Activated naive CD4-positive, alpha-beta T cell treated with anti-CD3 and anti-CD28 coated beads, Interleukin-2, amount 10 ng/mL, durations not matched to agents 7 days and 5 days (primary cell): ENCODE measurements around the gene CASP8AP2.
"Not testable (repeated sequence)": the region's sequence is repeated elsewhere in the genome, so short reads cannot be mapped to it uniquely, and the experiment has no call there.

Experiments
- CTCF ChIA-PET: fragments of 350-600 bp; sonication (Branson Sonifier 250); formaldehyde crosslinking; loops from one replicate; lab custom pipeline; 2021; ENCODE audit warnings: antibody characterized with exemption; lab: Charles Lee
- DNase-seq: peaks from one replicate; pipeline ENCODE4 v3.0.0-alpha.2; 2020
- H3K27ac Mint-ChIP-seq: one replicate; pipeline ENCODE4 v1.8.0; 2021; ENCODE audit warnings: mild to moderate bottlenecking, moderate library complexity, mixed read lengths
- H3K27me3 Mint-ChIP-seq: one replicate; pipeline ENCODE4 v1.8.0; 2021; ENCODE audit warnings: mild to moderate bottlenecking, mixed read lengths
- H3K36me3 Mint-ChIP-seq: one replicate; pipeline ENCODE4 v1.8.0; 2021; ENCODE audit warnings: mixed read lengths
- H3K4me1 Mint-ChIP-seq: one replicate; pipeline ENCODE4 v1.8.0; 2021; ENCODE audit warnings: mixed read lengths
- H3K4me3 Mint-ChIP-seq: one replicate; pipeline ENCODE4 v1.8.0; 2021; ENCODE audit warnings: mild to moderate bottlenecking, moderate library complexity, mixed read lengths
- H3K9me3 Mint-ChIP-seq: one replicate; pipeline ENCODE4 v1.8.0; 2021; ENCODE audit warnings: mixed read lengths

The CASP8AP2 gene

DNA sequence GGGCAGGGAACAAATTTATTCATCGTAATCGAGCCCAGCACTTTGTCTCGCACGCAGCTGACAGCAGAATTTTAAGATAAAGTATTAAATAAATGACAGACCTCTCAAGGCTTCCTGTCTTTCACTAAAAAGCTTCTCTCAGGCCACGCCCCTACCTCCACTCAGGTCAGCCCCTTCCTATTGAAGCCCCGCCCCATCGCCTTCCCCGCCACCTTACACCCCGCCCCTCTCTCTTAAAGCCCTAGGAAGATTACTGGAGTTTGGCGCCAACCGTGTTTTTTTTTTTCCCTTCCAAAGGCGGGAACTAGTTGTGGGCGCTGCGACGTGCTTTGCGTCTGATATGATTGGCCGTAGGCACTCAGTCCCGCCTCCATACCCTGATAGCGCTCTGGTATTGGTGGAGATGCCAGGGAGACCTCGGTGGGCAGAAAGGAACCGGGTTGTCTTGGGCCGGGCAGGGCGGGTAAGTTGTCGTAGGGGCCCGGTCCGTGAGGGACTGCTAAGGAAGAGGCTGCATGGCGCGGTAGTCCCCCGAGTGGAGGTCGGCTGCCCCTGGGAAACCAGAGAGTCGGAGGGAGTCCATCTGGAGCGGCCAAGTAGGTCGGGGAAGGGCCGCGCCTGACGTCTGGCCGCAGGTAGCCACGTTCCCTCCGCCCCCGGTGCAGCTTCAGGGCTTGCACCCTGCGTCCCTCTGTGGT is at the start of gene CASP8AP2:
Gene CASP8AP2, plus strand, starts transcription at position 409 of the 698 bp plus-strand sequence.
- CTCF ChIA-PET, result interaction anchor here (0.6 to 1.6 kb wide), 4 partner anchors 10 to 648 kb away, joined by 3 to 7 read pairs (median 4); partner anchors contain the start of gene MDN1
- H3K9me3 Mint-ChIP-seq, result no peaks in the 10 kb centered on the region
- DNase-seq, result peak; percentile 97
- peaks cover 38% of the 10 kb centered on the region for H3K36me3 Mint-ChIP-seq
- H3K4me1 Mint-ChIP-seq, result peaks cover 38% of the 10 kb centered on the region
- peak within 1 kb of the TSS; percentile 99 for H3K4me3 Mint-ChIP-seq
- H3K27me3 Mint-ChIP-seq, result no peaks in the 10 kb centered on the region
- peak within 1 kb of the TSS; percentile 99 for H3K27ac Mint-ChIP-seq

DNA sequence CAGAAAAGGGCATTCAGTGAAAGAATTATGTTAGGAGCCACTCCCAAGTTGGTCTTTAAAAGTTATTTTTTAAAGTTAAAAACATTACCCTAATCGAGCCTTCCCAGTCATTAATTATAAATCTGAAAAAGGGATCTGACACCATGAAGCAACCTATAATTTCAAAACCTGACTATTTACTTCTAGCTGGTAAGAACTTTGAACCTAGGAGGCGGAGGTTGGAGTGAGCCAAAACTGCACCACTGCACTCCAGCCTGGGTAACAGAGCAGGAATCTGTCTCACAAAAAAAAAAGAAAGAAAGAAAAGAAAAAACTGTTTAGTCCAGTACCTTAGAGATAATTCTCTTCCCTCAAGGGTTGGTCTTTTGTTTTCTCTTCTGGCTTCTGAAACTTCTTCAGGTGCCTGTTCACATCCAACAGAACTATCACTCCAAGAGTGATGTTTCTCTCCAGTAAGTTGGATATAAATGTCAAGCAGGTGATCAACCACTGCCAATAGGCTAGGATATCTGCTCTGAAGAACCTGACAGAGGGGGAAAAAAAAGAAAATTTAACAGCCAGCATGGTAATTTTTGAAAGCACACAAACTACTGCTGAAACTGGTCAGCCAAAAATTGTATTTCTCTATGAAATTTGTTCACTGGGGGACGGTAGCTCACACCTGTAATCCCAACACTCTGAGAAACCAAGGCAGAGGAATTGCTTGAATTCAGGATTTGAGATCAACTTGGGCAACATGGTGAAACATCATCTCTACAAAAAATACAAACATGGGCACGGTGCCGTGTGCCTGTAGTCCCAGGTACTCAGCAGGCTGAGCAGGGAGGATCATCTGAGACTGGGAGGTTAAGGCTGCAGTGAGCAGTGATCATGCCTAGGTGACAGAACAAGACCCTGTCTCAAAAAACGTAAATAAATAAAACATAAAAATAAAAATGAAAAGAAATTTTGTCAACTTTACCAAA is 48.3 kb upstream of the CASP8AP2 start:
- Mint-ChIP-seq H3K27me3 (no peaks in the 10 kb centered on the region), H3K27ac (no peak overlapping the region), H3K4me3 (no peak overlapping the region), H3K4me1 (no peaks in the 10 kb centered on the region), H3K9me3 (peaks cover 5% of the 10 kb centered on the region), H3K36me3 (peaks cover 68% of the 10 kb centered on the region)
- CTCF ChIA-PET, result no interaction called here
- DNase-seq, result no peak

DNA sequence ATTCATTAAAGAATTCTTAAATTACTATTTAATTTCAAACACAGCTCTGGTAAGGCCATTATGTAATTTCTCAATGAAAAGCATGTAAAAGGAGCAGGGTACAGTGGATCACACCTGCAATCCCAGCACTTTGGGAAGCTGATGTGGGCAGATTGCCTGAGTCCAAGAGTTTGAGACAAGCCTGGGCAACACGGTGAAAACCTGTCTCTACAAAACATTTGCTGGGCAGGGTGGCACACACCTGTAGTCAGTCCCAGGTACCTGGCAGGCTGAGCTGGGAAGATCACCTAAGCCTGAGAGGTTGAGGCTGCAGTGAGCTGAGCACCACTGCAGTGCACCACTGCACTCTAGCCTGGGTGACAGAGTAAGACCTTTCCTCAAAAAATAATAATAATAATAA is 47.5 kb upstream of the CASP8AP2 start:
- H3K4me1 Mint-ChIP-seq, result no peaks in the 10 kb centered on the region
- H3K27ac Mint-ChIP-seq, result no peak overlapping the region
- peaks cover 67% of the 10 kb centered on the region for H3K36me3 Mint-ChIP-seq
- no peaks in the 10 kb centered on the region for H3K27me3 Mint-ChIP-seq
- no peak overlapping the region for H3K4me3 Mint-ChIP-seq
- DNase-seq, result no peak
- CTCF ChIA-PET, result no interaction called here
- peaks cover 5% of the 10 kb centered on the region for H3K9me3 Mint-ChIP-seq

DNA sequence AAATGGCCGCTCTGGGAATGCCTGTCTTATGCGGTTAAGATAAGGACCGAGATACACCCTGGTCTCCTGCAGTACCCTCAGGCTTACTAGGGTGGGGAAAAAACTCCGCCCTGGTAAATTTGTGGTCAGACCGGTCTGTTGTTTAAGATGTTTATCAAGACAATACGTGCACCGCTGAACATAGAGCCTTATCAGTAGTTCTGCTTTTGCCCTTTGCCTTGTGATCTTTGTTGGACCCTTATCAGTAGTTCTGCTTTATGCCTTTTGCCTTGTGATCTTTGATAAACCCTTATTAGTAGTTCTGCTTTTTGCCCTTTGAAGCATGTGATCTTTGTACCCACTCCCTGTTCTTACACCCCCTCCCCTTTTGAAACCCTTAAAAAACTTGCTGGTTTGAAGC is 46.4 kb upstream of the CASP8AP2 start:
- DNase-seq, H3K27me3 Mint-ChIP-seq, H3K4me3 Mint-ChIP-seq, CTCF ChIA-PET, H3K27ac Mint-ChIP-seq, H3K4me1 Mint-ChIP-seq, H3K9me3 Mint-ChIP-seq: not testable (repeated sequence)
- H3K36me3 Mint-ChIP-seq, result peaks cover 71% of the 10 kb centered on the region

DNA sequence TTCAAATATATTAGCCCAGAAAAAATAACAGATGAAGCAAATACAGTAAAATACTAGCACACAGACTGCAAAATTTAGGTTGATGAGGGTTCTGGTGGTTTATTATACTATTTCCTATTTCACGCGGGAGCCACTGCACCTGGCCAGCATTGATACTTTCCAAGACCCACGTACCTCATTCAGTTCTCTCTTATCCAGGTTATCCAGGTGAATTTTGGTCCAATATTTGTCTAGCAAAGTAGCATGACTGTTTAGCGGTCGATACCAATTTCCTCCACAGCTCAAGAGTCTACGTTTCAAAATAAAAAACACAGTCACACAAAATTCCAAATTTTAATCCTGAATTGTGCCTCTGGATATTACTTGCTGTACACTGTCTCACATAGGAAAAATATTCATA is 44.8 kb upstream of the CASP8AP2 start:
- H3K27ac Mint-ChIP-seq, result no peak overlapping the region
- CTCF ChIA-PET, result no interaction called here

DNA sequence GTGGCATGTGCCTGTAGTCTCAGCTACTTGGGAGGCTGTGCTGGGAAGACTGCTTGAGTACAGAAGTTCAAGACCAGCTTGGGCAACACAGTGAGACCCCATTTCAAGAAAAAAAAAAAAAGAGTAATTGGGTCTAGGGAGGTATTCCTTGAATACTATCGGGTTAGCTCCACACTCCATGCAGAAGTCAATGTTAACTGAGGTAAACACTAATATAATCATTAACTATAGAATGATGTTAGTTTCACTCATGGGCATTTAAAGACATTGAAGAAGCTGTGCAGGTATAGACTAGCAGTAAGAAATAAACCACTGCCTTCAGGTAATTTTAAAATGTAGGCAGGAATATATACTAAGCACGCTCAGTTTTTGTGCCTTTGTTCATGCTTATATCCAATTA is 42.7 kb upstream of the CASP8AP2 start:
- H3K4me1 Mint-ChIP-seq, result peaks cover 4% of the 10 kb centered on the region

More for the DNA sequence above, 44.8 kb upstream of the CASP8AP2 start:
- no peaks in the 10 kb centered on the region for H3K27me3 Mint-ChIP-seq
- peaks cover 5% of the 10 kb centered on the region for H3K9me3 Mint-ChIP-seq
- no peak for DNase-seq
- peaks cover 72% of the 10 kb centered on the region for H3K36me3 Mint-ChIP-seq
- H3K4me3 Mint-ChIP-seq, result no peak overlapping the region
- H3K4me1 Mint-ChIP-seq, result no peaks in the 10 kb centered on the region

DNA sequence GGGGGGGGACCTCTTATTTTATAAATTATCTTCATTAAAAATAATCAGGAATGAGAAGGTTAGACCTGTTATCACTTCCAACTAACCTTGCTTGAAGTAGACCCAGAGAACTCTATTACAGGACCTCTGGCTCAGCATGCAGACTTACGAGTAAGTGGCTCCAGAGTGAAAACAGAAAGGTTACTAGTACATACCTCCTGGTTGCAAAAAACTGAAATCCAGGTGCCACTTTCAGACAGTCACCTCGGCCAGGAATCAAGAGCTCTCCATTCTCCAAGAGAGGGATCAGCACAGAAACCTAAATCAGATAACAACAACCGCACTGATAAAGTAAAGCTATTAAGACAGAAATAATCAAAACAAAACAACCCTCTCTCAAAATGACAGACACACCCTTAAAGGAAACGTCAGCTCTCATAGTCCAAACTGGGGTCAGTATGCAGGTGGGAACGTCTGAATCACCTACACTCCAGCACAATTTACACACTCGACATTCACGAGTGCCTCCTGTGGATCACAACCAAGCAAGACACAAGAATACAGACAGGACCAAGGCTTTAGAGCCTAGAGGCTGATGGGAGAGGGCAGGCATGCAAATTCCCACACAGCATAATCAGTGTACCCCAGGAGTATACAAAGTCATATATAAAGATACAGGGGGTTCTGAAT is 41.9 kb upstream of the CASP8AP2 start:
- peaks cover 5% of the 10 kb centered on the region for H3K4me1 Mint-ChIP-seq
- no peaks in the 10 kb centered on the region for H3K27me3 Mint-ChIP-seq
- no peak overlapping the region for H3K4me3 Mint-ChIP-seq
- DNase-seq, result no peak
- H3K27ac Mint-ChIP-seq, result no peak overlapping the region
- H3K36me3 Mint-ChIP-seq, result peaks cover 66% of the 10 kb centered on the region
- H3K9me3 Mint-ChIP-seq, result peaks cover 5% of the 10 kb centered on the region
- CTCF ChIA-PET, result no interaction called here

More for the DNA sequence above, 42.7 kb upstream of the CASP8AP2 start:
- Mint-ChIP-seq H3K27me3 (no peaks in the 10 kb centered on the region), H3K27ac (no peak overlapping the region), H3K9me3 (peaks cover 5% of the 10 kb centered on the region), H3K4me3 (no peak overlapping the region), H3K36me3 (peaks cover 67% of the 10 kb centered on the region)
- DNase-seq, result no peak
- CTCF ChIA-PET, result interaction anchor here (0.5 to 0.7 kb wide), 2 partner anchors 153 to 1083 kb away, joined by 3 read pairs; no protein-coding TSS in a partner anchor

DNA sequence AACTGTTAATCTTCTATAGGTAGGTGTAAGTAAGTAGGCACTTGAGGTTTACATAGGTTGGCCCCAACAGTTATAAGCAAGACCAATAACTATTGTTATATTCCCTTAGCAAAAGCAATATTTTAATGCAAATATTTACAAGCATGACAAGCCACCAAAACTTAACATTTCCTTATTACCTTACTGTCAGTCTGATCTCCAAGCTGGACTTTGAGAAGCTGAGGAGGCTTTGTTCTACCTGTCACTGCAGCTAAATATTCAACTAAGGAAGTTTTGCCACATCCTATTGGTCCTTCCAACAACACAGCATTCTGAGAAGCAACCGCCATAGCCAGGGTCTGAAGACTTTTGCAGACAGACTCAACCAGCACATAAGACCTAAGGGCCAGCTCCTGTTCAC is 39.7 kb upstream of the CASP8AP2 start:
- peaks cover 27% of the 10 kb centered on the region for H3K4me1 Mint-ChIP-seq
- H3K4me3 Mint-ChIP-seq, result no peak overlapping the region
- no peak overlapping the region for H3K27ac Mint-ChIP-seq
- DNase-seq, result no peak
- no peaks in the 10 kb centered on the region for H3K27me3 Mint-ChIP-seq
- CTCF ChIA-PET, result no interaction called here
- H3K9me3 Mint-ChIP-seq, result no peaks in the 10 kb centered on the region
- H3K36me3 Mint-ChIP-seq, result peaks cover 66% of the 10 kb centered on the region

DNA sequence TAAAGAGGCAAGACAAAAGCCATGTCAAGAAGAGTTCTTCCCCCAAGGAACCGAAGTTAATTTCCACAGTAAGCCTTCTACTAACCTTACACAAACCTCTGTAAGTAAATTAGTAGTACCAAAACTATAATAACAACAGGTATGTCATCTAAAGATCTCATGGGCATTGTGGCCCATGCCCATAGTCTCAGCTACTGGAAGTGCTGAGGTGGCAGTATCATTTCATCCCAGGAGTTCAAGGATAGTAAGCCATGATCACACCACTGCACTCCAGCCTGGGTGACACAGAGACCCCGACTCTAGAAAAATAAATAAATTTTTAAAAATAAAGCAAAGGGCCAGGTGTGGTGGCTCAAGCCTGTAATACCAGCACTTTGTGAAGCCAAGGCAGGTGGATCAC is 39.3 kb upstream of the CASP8AP2 start:
- CTCF ChIA-PET, result no interaction called here
- Mint-ChIP-seq H3K27me3 (no peaks in the 10 kb centered on the region), H3K4me1 (peaks cover 31% of the 10 kb centered on the region), H3K36me3 (peaks cover 66% of the 10 kb centered on the region), H3K27ac (no peak overlapping the region), H3K4me3 (no peak overlapping the region), H3K9me3 (no peaks in the 10 kb centered on the region)
- DNase-seq, result no peak

DNA sequence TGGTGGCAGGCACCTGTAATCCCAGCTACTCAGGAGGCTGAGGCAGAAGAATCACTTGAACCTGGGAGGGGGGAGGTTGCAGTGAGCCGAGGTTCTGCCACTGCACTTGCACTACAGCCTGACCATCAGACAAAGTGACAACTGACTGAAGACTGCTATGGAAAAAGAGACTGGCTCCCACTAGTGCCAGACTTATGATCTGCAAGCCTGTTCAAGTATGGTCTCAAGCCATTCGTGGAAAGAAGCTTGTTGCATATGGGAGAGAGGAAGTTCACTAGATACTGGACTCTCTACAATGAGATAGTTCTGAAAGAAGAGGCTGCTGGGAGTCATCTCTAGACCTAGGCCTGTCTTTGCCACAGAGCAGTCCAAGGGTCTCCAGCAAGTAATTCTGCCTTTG is 36.8 kb upstream of the CASP8AP2 start:
- H3K9me3 Mint-ChIP-seq, result no peaks in the 10 kb centered on the region
- H3K27ac Mint-ChIP-seq, result peak overlapping the region; percentile 91
- H3K4me1 Mint-ChIP-seq, result peaks cover 34% of the 10 kb centered on the region
- DNase-seq, result peak; percentile 59
- CTCF ChIA-PET, result interaction anchor here (0.6 to 3.3 kb wide), 16 partner anchors 10 to 714 kb away, joined by 3 to 18 read pairs (median 4); partner anchors contain the start of genes LYRM2 and MDN1
- no peak overlapping the region for H3K4me3 Mint-ChIP-seq
- H3K36me3 Mint-ChIP-seq, result peaks cover 61% of the 10 kb centered on the region
- no peaks in the 10 kb centered on the region for H3K27me3 Mint-ChIP-seq

DNA sequence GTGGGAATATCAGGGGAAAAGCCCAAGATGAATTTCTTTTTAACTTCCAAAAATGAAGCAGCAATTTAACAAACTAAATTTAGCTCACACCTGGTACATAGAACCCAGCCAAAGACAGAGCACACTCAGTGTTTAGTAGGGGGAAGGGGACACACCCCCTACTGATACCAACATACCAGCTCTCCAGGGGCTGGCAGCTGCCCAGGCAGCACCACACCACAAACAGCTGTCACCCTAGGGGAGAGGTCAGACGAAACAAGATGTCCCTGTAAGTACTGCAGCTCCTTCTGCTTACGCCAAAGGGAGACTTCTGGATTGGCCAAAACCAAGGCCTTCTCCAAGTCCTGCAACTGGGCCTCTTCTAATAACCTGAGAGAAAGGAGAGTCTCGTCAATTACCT is 36.1 kb upstream of the CASP8AP2 start:
- H3K9me3 Mint-ChIP-seq, result no peaks in the 10 kb centered on the region
- peak overlapping the region; percentile 91 for H3K27ac Mint-ChIP-seq
- H3K4me3 Mint-ChIP-seq, result peak overlapping the region; percentile 42
- peaks cover 56% of the 10 kb centered on the region for H3K36me3 Mint-ChIP-seq
- H3K4me1 Mint-ChIP-seq, result peaks cover 34% of the 10 kb centered on the region
- CTCF ChIA-PET, result interaction anchor here (0.6 to 3.3 kb wide), 16 partner anchors 10 to 715 kb away, joined by 3 to 18 read pairs (median 4); partner anchors contain the start of genes LYRM2 and MDN1
- H3K27me3 Mint-ChIP-seq, result no peaks in the 10 kb centered on the region
- no peak for DNase-seq

DNA sequence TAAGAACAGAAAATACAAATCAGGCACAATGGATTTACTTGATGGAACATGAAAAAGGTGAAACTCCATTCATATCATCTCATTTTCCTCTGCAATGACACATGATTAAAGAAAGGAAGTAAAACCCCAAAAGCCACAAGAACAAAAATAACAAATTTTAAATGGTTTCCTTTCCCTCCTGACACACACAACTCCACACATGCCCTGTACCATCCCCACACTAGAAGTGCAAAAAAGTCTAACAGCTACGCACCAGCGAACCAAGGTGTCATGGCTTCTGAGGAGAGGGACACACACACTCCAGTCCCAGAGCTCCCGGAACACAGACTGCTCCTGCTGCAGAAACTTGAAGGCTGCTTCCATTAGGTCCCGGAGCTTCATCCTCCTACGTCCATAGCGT is 35.4 kb upstream of the CASP8AP2 start:
- Mint-ChIP-seq H3K4me1 (peaks cover 34% of the 10 kb centered on the region), H3K4me3 (peak overlapping the region; percentile 42), H3K36me3 (peaks cover 54% of the 10 kb centered on the region), H3K27ac (peak overlapping the region; percentile 91), H3K9me3 (no peaks in the 10 kb centered on the region), H3K27me3 (no peaks in the 10 kb centered on the region)
- peak; percentile 54 for DNase-seq
- CTCF ChIA-PET, result interaction anchor here (1.7 to 3.3 kb wide), 2 partner anchors 9 to 26 kb away, joined by 5 to 18 read pairs; partner anchors contain the start of gene MDN1

DNA sequence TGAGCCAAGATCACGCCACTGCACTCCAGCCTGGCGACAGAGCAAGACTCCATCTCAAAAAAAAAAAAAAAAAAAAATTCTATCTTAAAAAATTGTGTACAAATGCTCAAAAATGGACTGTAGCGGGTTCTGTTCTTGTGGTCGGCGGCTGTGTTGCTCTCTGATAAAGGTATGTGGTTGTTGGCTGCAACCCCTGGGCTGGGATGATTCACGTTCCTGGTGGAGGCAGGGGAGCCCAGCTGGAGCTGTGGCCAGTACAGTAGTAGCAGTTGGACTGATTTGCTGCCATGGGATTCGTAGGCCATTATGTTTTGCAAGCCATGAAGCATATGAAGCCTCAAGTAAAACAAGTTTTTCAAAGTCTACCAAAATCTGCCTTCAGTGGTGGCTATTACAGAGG is 32.4 kb upstream of the CASP8AP2 start:
- no peak for DNase-seq
- Mint-ChIP-seq H3K27me3 (no peaks in the 10 kb centered on the region), H3K27ac (peak overlapping the region; percentile 52), H3K36me3 (peaks cover 44% of the 10 kb centered on the region), H3K9me3 (no peaks in the 10 kb centered on the region), H3K4me3 (no peak overlapping the region), H3K4me1 (peaks cover 31% of the 10 kb centered on the region)
- CTCF ChIA-PET, result no interaction called here

DNA sequence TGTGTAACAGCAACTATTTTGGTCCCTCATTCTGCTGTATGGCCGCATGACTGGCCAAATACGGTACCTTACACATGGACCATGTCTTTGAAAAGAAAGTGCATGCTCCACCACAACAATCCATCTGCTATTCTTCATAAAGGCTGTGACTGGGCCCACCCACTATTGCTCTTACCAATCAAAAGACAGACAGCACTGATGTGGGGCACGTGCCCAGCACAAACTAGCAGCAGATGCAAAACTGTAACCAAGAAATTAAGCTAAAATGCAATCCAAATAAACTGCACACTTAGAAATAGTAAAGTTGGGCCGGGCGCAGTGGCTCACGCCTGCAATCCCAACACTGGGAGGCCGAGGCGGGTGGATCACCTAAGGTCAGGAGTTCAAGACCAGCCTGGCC is 30.6 kb upstream of the CASP8AP2 start:
- no peak overlapping the region for H3K27ac Mint-ChIP-seq
- no peaks in the 10 kb centered on the region for H3K27me3 Mint-ChIP-seq
- H3K4me3 Mint-ChIP-seq, result no peak overlapping the region
- H3K36me3 Mint-ChIP-seq, result peaks cover 34% of the 10 kb centered on the region
- no peak for DNase-seq
- peaks cover 16% of the 10 kb centered on the region for H3K4me1 Mint-ChIP-seq
- CTCF ChIA-PET, result interaction anchor here (1.0 to 1.5 kb wide), 2 partner anchors 10 to 21 kb away, joined by 3 read pairs; partner anchors contain the start of gene MDN1
- no peaks in the 10 kb centered on the region for H3K9me3 Mint-ChIP-seq
